Activated CD8-positive, alpha-beta memory T cell treated with anti-CD3 and anti-CD28 coated beads, Interleukin-2, amount 10 ng/mL, durations not matched to agents 7 days and 5 days (primary cell): Measurements from ENCODE around the gene PIWIL4. TPM values are rescaled to one million over a fixed set of nuclear protein-coding genes. Genes with fewer than 3 reads are reported as not detected.
"Not testable (repeated sequence)": the region's sequence is repeated elsewhere in the genome, so short reads cannot be mapped to it uniquely, and the experiment has no call there.

Source experiments
- ATAC-seq: fragments of 150-1000 bp; cut with Tn5 transposase; one replicate; pipeline ENCODE4 v1.10.0; 2021; ENCODE audit warnings: moderate library complexity
- CTCF ChIA-PET: fragments of 350-600 bp; sonication (Branson Sonifier 250); formaldehyde crosslinking; loops from one replicate; lab custom pipeline; 2021; ENCODE audit warnings: antibody characterized with exemption; lab: Charles Lee
- DNase-seq: peaks from one replicate; pipeline ENCODE4 v3.0.0-alpha.2; 2020
- H3K27ac Mint-ChIP-seq: one replicate; pipeline ENCODE4 v1.8.0; 2021; ENCODE audit warnings: mild to moderate bottlenecking, mixed read lengths
- H3K27me3 Mint-ChIP-seq: one replicate; pipeline ENCODE4 v1.8.0; 2021; ENCODE audit warnings: mixed read lengths
- H3K36me3 Mint-ChIP-seq: one replicate; pipeline ENCODE4 v1.8.0; 2021; ENCODE audit warnings: mild to moderate bottlenecking, mixed read lengths
- H3K4me1 Mint-ChIP-seq: one replicate; pipeline ENCODE4 v1.8.0; 2021; ENCODE audit warnings: mixed read lengths
- H3K4me3 Mint-ChIP-seq: one replicate; pipeline ENCODE4 v1.8.0; 2021; ENCODE audit warnings: mild to moderate bottlenecking, moderate library complexity, mixed read lengths
- H3K9me3 Mint-ChIP-seq: one replicate; pipeline ENCODE4 v1.8.0; 2022; ENCODE audit warnings: low read depth, mixed read lengths
- total RNA-seq, 2 experiments: library from RNA; stranded (reverse); gene quantifications; one replicate each; pipeline ENCODE4 v1.2.3, GENCODE V29; 2021

Gene PIWIL4
- total RNA-seq, 2 experiments from 2014 or later: 0.75 to 0.79 TPM

DNA sequence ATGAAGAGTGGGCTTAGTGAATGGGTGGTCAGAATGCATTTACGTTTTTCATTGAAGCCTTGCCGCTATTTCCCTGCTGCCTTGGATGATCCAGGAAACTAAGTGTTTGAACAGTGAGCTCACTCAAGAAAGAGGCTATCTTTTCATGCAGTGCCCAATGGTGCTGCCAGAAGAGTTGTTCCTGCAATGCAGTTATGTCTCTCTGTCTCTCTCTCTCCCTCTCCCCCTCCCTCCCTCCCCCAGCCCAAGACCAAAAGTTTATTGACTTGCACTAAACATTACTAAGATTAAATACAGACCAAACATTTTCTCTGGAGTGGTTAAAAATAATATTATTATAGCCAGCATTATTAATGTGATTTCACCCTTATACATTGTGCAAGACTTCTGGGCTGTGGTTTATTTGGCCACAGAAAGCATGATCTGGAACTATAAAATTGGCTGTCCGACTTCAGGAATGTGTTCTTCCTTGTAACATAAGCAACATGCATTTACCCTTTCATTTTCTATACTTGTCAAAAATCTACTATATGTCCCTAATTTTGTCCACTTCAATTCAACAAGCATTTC is 30.1 kb upstream of the PIWIL4 start:
- DNase-seq (no peak), ATAC-seq (no peak)
- Mint-ChIP-seq H3K36me3 (no peaks in the 10 kb centered on the region), H3K27me3 (peaks cover 37% of the 10 kb centered on the region), H3K4me1 (no peaks in the 10 kb centered on the region), H3K9me3 (no peaks in the 10 kb centered on the region), H3K4me3 (no peak overlapping the region), H3K27ac (no peak overlapping the region)
- CTCF ChIA-PET: no interaction called here

GRCh38 chr11:94539420-94539819 is 27.7 kb upstream of the PIWIL4 start:
- DNase-seq: no peak
- no peak overlapping the region for H3K27ac Mint-ChIP-seq
- CTCF ChIA-PET: interaction anchor here (1.3 kb wide), 1 partner anchor 13 kb away, joined by 3 read pairs; no protein-coding TSS in a partner anchor
- no peaks in the 10 kb centered on the region for H3K36me3 Mint-ChIP-seq
- H3K4me1 Mint-ChIP-seq: peaks cover 9% of the 10 kb centered on the region
- H3K27me3 Mint-ChIP-seq: peaks cover 24% of the 10 kb centered on the region
- no peak for ATAC-seq
- no peaks in the 10 kb centered on the region for H3K9me3 Mint-ChIP-seq
- no peak overlapping the region for H3K4me3 Mint-ChIP-seq

- H3K4me1 Mint-ChIP-seq: peaks cover 31% of the 10 kb centered on the region
- CTCF ChIA-PET: interaction anchor here (0.8 kb wide), 1 partner anchor 24 kb away, joined by 3 read pairs; no protein-coding TSS in a partner anchor
Observed at GRCh38 chr11:94543695-94544645, 23.2 kb upstream of the PIWIL4 start, which contains the start of gene FUT4. Gene FUT4, plus strand, starts transcription at chr11:94543921. Its CDS starts 213 bp downstream, at chr11:94544134.

GRCh38 chr11:94544646-94545263 is 22.4 kb upstream of the PIWIL4 start:
- Mint-ChIP-seq H3K4me3 (peak overlapping the region; percentile 97), H3K9me3 (no peaks in the 10 kb centered on the region), H3K27me3 (no peaks in the 10 kb centered on the region), H3K4me1 (peaks cover 31% of the 10 kb centered on the region), H3K27ac (no peak overlapping the region), H3K36me3 (peaks cover 6% of the 10 kb centered on the region)
- ATAC-seq (peak; percentile 3), DNase-seq (no peak)
- CTCF ChIA-PET: no interaction called here

More at GRCh38 chr11:94543695-94544645, 23.2 kb upstream of the PIWIL4 start, which contains the start of gene FUT4:
- no peaks in the 10 kb centered on the region for H3K9me3 Mint-ChIP-seq
- peaks cover 6% of the 10 kb centered on the region for H3K36me3 Mint-ChIP-seq
- ATAC-seq (peak; percentile 85), DNase-seq (peak; percentile 85)
- H3K27ac Mint-ChIP-seq: peak within 1 kb of the TSS; percentile 100
- peak within 1 kb of the TSS; percentile 97 for H3K4me3 Mint-ChIP-seq
- no peaks in the 10 kb centered on the region for H3K27me3 Mint-ChIP-seq

DNA sequence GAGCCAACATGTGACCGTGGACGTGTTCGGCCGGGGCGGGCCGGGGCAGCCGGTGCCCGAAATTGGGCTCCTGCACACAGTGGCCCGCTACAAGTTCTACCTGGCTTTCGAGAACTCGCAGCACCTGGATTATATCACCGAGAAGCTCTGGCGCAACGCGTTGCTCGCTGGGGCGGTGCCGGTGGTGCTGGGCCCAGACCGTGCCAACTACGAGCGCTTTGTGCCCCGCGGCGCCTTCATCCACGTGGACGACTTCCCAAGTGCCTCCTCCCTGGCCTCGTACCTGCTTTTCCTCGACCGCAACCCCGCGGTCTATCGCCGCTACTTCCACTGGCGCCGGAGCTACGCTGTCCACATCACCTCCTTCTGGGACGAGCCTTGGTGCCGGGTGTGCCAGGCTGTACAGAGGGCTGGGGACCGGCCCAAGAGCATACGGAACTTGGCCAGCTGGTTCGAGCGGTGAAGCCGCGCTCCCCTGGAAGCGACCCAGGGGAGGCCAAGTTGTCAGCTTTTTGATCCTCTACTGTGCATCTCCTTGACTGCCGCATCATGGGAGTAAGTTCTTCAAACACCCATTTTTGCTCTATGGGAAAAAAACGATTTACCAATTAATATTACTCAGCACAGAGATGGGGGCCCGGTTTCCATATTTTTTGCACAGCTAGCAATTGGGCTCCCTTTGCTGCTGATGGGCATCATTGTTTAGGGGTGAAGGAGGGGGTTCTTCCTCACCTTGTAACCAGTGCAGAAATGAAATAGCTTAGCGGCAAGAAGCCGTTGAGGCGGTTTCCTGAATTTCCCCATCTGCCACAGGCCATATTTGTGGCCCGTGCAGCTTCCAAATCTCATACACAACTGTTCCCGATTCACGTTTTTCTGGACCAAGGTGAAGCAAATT is 21.7 kb upstream of the PIWIL4 start:
- Mint-ChIP-seq H3K27ac (peak overlapping the region; percentile 3), H3K4me1 (peaks cover 34% of the 10 kb centered on the region), H3K9me3 (no peaks in the 10 kb centered on the region), H3K27me3 (no peaks in the 10 kb centered on the region), H3K4me3 (peak overlapping the region; percentile 97), H3K36me3 (peaks cover 8% of the 10 kb centered on the region)
- DNase-seq (no peak), ATAC-seq (no peak)
- CTCF ChIA-PET: no interaction called here

- DNase-seq (no peak), ATAC-seq (no peak)
- Mint-ChIP-seq H3K36me3 (peaks cover 8% of the 10 kb centered on the region), H3K27ac (no peak overlapping the region), H3K4me3 (peak overlapping the region; percentile 97), H3K4me1 (peaks cover 35% of the 10 kb centered on the region), H3K27me3 (no peaks in the 10 kb centered on the region), H3K9me3 (no peaks in the 10 kb centered on the region)
- CTCF ChIA-PET: no interaction called here
Observed at GRCh38 chr11:94546162-94546470, 21.1 kb upstream of the PIWIL4 start.

DNA sequence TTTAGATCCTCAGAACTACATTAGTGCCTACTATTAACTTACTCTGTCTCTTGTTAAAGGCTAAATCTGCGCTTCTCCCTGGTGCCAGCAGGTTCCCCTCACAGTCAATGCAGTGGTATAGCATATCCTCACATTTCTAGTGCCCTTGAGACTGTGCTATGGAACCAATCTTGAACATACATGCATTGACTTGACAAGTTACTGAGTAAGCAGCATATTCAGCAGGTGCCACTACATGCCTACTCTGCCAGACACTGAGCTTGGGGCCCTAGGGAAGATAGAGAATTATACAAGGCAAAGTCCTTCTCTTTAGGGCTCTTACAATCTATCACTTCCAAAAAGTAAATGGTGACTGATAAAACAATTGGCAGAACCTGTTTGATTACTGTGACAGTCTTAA is 20.3 kb upstream of the PIWIL4 start:
- peaks cover 35% of the 10 kb centered on the region for H3K4me1 Mint-ChIP-seq
- ATAC-seq (no peak), DNase-seq (no peak)
- H3K27me3 Mint-ChIP-seq: no peaks in the 10 kb centered on the region
- CTCF ChIA-PET: interaction anchor here (1.0 kb wide), 1 partner anchor 372 kb away, joined by 3 read pairs; no protein-coding TSS in a partner anchor
- H3K36me3 Mint-ChIP-seq: peaks cover 8% of the 10 kb centered on the region
- peak overlapping the region; percentile 2 for H3K4me3 Mint-ChIP-seq
- no peak overlapping the region for H3K27ac Mint-ChIP-seq
- H3K9me3 Mint-ChIP-seq: no peaks in the 10 kb centered on the region

DNA sequence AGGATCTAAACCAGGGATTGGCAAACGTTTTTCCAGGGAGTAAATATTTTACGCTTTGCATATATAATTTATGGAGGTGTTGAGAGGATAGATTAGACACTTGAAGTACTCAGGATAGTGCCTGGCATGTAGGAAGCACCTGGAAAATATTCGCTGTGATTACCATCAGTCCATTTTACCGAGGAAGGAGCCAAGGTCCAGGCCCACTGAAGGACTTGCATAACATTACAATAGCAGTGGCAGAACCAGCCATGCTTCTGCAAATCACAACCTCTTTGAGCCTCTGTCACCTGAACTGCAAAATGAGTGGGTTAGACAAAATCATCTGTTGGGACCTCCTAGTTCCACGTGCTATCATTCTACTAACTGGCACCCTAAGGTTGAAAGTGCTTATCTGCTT is 18.0 kb upstream of the PIWIL4 start:
- no peaks in the 10 kb centered on the region for H3K27me3 Mint-ChIP-seq
- DNase-seq (no peak), ATAC-seq (no peak)
- no peak overlapping the region for H3K4me3 Mint-ChIP-seq
- H3K27ac Mint-ChIP-seq: no peak overlapping the region
- peaks cover 8% of the 10 kb centered on the region for H3K36me3 Mint-ChIP-seq
- peaks cover 26% of the 10 kb centered on the region for H3K4me1 Mint-ChIP-seq
- CTCF ChIA-PET: no interaction called here
- no peaks in the 10 kb centered on the region for H3K9me3 Mint-ChIP-seq

- H3K27ac Mint-ChIP-seq: no peak overlapping the region
- peaks cover 8% of the 10 kb centered on the region for H3K36me3 Mint-ChIP-seq
- no peaks in the 10 kb centered on the region for H3K27me3 Mint-ChIP-seq
- CTCF ChIA-PET: no interaction called here
- H3K9me3 Mint-ChIP-seq: no peaks in the 10 kb centered on the region
- ATAC-seq: no peak
- no peak overlapping the region for H3K4me3 Mint-ChIP-seq
- no peak for DNase-seq
- H3K4me1 Mint-ChIP-seq: peaks cover 23% of the 10 kb centered on the region
Observed at GRCh38 chr11:94550513-94550912, 16.7 kb upstream of the PIWIL4 start.

- no peak for ATAC-seq
Observed at GRCh38 chr11:94553938-94554337, 13.2 kb upstream of the PIWIL4 start.

GRCh38 chr11:94555752-94556329 is 11.3 kb upstream of the PIWIL4 start:
- H3K9me3 Mint-ChIP-seq, ATAC-seq, H3K27me3 Mint-ChIP-seq, CTCF ChIA-PET, DNase-seq, H3K36me3 Mint-ChIP-seq, H3K4me1 Mint-ChIP-seq, H3K4me3 Mint-ChIP-seq, H3K27ac Mint-ChIP-seq: not testable (repeated sequence)

More at GRCh38 chr11:94553938-94554337, 13.2 kb upstream of the PIWIL4 start:
- H3K4me1 Mint-ChIP-seq: peaks cover 4% of the 10 kb centered on the region
- no peak overlapping the region for H3K27ac Mint-ChIP-seq
- H3K9me3 Mint-ChIP-seq: no peaks in the 10 kb centered on the region
- H3K4me3 Mint-ChIP-seq: no peak overlapping the region
- CTCF ChIA-PET: no interaction called here
- DNase-seq: no peak
- H3K36me3 Mint-ChIP-seq: peaks cover 2% of the 10 kb centered on the region
- H3K27me3 Mint-ChIP-seq: no peaks in the 10 kb centered on the region

DNA sequence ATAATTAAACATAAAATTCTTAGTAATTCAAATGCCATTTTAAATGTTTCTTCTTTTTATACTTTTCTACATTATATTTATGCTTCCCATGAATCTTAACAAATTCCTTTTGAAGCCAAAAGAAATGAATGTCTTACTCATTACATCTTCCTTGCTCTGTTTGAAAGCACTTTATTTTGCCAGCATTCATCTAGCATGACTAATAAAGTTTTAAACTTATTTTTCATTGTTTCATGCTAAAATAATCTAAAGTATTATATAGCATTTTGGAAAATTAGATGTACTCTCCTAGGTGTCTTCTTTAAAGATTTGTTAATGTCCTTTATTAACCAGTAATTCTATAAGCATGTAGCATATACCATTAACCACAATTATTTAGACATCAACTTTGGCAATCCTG is 9.7 kb upstream of the PIWIL4 start:
- Mint-ChIP-seq H3K4me3 (no peak overlapping the region), H3K27me3 (no peaks in the 10 kb centered on the region), H3K36me3 (no peaks in the 10 kb centered on the region), H3K9me3 (no peaks in the 10 kb centered on the region), H3K27ac (no peak overlapping the region), H3K4me1 (no peaks in the 10 kb centered on the region)
- CTCF ChIA-PET: no interaction called here
- ATAC-seq (no peak), DNase-seq (no peak)
